22Rv1 (cell line): ENCODE measurements around the gene ARAP1.

Experiments
- CTCF ChIP-seq: fragments of 450-650 bp; IDR thresholded peaks from 2 replicates; pipeline ENCODE4 v1.5.1; 2017; ENCODE audit warnings: mild to moderate bottlenecking
- ZFX ChIP-seq: fragments of 450-650 bp; IDR thresholded peaks from 2 replicates; pipeline ENCODE4 v1.6.1; 2017; ENCODE audit warnings: antibody characterized with exemption, borderline replicate concordance

GRCh38 chr11:72718101-72718501 is 34.1 kb downstream of the ARAP1 start:
- no peak for TF ChIP-seq CTCF
- no peak for TF ChIP-seq ZFX
